Breast epithelium (tissue), 4 donors: Measurements from ENCODE around the gene ANKRD39. TPM values are rescaled to one million over a fixed set of nuclear protein-coding genes. Genes with fewer than 3 reads are reported as not detected.
"Not testable (repeated sequence)": the region's sequence is repeated elsewhere in the genome, so short reads cannot be mapped to it uniquely, and the experiment has no call there.

Experiments used
- DNase-seq, 2 donors: peaks; one replicate each; pipeline ENCODE4 v3.0.0-alpha.2; 2019; ENCODE audit warnings: low spot score in 2 of 2
- H3K27ac ChIP-seq, 2 donors: fragments of 200-600 bp; sonication (generic) in 1 of 2; one replicate each; pipeline ENCODE4 v1.5.1; 2016 to 2019; ENCODE audit warnings: mild to moderate bottlenecking in 1 of 2
- H3K27me3 ChIP-seq, 2 donors: fragments of 200-600 bp; sonication (generic) in 1 of 2; one replicate each; pipeline versions ENCODE4 v1.5.1 to v1.6.0; 2017 to 2019; ENCODE audit warnings: control low read depth in 1 of 2, mild to moderate bottlenecking in 1 of 2
- H3K36me3 ChIP-seq: fragments of 200-600 bp; one replicate; pipeline ENCODE4 v1.5.1; 2019
- H3K4me1 ChIP-seq, 2 donors: fragments of 200-600 bp; sonication (generic); one replicate each; pipeline ENCODE4 v1.5.1; 2016 to 2019; ENCODE audit warnings: control low read depth in 1 of 2
- H3K4me3 ChIP-seq, 3 donors: fragments of 200-600 bp; sonication (generic); 1 replicate in 2 of 3; 2 replicates in 1 of 3; pipeline ENCODE4 v1.5.1; 2016 to 2019; ENCODE audit warnings: mild to moderate bottlenecking in 3 of 3, moderate library complexity in 2 of 3
- H3K9me3 ChIP-seq, 2 donors: fragments of 200-600 bp; sonication (generic) in 1 of 2; one replicate each; pipeline ENCODE4 v1.5.1; 2016 to 2019; ENCODE audit warnings: control low read depth in 1 of 2
- POLR2A ChIP-seq: fragments of 450-650 bp; IDR thresholded peaks from one replicate; pipeline ENCODE4 v1.6.1; 2016; ENCODE audit warnings: antibody characterized with exemption, mild to moderate bottlenecking, moderate library complexity
- POLR2AphosphoS5 ChIP-seq, 3 donors: sonication (generic); formaldehyde crosslinking; IDR thresholded peaks; one replicate each; pipeline ENCODE4 v1.6.1; 2017; ENCODE audit warnings: antibody characterized with exemption in 3 of 3
- intact Hi-C: fragments of 100-400 bp; cut with DNase I; formaldehyde crosslinking; loops from one replicate; pipeline ENCODE4 v1.15.1; 2023; ENCODE audit warnings: low total_unique reads
- total RNA-seq, 3 donors: library from RNA; depleted of rRNA; stranded (reverse); fragments of >200 nt; gene quantifications; one replicate each; pipeline ENCODE4 v1.1.0, GENCODE V29; 2016
- TF ChIP-seq, protein P1 (sequence below), 3 donors: fragments of 450-650 bp; IDR thresholded peaks; one replicate each; pipeline ENCODE4 v1.5.1; 2016 to 2017; ENCODE audit warnings: antibody characterized with exemption in 3 of 3, mild to moderate bottlenecking in 3 of 3, moderate library complexity in 3 of 3

The ANKRD39 gene
- total RNA-seq, 3 donors from 2014 or later = 8.8 to 15.8 (median 9.2) TPM

DNA sequence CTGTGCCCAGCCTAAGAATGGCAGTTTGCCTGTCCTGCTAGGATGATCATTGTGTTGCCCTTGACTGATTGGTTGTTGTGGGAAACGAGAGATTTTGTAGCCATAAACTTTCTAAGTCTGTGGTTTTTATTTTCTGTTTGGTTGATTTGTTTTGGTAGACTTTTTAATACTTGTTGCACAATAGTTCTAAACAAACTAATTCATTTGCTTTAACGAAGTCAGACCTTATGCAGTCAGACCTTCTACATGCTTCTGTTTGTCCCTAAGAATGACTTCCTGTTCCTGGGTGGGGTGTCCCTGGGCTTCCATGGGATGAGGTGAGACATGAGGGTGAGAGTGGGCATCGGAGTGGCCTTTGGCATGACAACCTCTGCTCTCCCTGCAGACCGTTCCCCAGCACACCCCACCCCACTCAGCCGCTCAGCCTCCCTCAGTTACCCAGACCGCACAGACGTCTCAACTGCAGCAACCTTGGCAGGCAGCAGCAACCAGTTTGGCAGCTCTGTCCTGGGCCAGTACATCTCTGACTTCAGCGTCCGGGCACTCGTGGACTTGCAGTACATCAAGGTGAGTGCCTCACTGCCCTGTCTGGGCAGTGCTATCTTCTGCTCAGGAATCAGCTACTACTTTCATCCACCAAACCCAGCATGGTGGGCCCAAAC lies 49.5 kb downstream of the ANKRD39 start:
- H3K9me3 ChIP-seq = no peaks in the 10 kb centered on the region
- H3K4me3 ChIP-seq = no peak overlapping the region
- TF ChIP-seq POLR2A (no peak), POLR2AphosphoS5 (IDR thresholded peaks at IDR 0.05) (no peak)
- TF ChIP-seq, protein P1, sequence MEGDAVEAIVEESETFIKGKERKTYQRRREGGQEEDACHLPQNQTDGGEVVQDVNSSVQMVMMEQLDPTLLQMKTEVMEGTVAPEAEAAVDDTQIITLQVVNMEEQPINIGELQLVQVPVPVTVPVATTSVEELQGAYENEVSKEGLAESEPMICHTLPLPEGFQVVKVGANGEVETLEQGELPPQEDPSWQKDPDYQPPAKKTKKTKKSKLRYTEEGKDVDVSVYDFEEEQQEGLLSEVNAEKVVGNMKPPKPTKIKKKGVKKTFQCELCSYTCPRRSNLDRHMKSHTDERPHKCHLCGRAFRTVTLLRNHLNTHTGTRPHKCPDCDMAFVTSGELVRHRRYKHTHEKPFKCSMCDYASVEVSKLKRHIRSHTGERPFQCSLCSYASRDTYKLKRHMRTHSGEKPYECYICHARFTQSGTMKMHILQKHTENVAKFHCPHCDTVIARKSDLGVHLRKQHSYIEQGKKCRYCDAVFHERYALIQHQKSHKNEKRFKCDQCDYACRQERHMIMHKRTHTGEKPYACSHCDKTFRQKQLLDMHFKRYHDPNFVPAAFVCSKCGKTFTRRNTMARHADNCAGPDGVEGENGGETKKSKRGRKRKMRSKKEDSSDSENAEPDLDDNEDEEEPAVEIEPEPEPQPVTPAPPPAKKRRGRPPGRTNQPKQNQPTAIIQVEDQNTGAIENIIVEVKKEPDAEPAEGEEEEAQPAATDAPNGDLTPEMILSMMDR (IDR thresholded peaks at IDR 0.05) = no peak
- intact Hi-C loops = no loop called here
- no peak overlapping the region for H3K27ac ChIP-seq
- H3K4me1 ChIP-seq = no peaks in the 10 kb centered on the region
- peak; percentile 48 to 71 for DNase-seq
- no peaks in the 10 kb centered on the region for H3K36me3 ChIP-seq
- H3K27me3 ChIP-seq = no peaks in the 10 kb centered on the region

DNA sequence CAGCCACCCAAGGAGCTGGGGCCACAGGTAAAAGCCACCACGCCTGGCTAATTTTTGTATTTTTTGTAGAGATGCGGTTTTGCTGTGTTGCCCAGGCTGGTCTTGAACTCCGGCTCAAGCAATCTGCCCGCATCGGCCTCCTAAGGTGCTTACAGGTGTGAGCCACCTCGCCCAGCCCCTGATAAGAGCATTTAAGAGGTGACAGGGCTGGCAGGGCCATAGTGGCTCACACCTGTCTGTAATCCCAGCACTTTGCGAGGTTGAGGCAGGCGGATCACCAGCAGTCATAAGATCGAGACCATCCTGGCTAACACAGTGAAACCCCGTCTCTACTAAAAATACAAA lies 50.7 kb downstream of the ANKRD39 start:
- Histone ChIP-seq H3K9me3 (no peaks in the 10 kb centered on the region), H3K4me3 (no peak overlapping the region), H3K27me3 (no peaks in the 10 kb centered on the region), H3K27ac (peak overlapping the region in 1 of 2 donors; percentile 17), H3K36me3 (no peaks in the 10 kb centered on the region), H3K4me1 (no peaks in the 10 kb centered on the region)
- intact Hi-C loops = no loop called here
- no peak for DNase-seq
- TF ChIP-seq POLR2AphosphoS5 (IDR thresholded peaks at IDR 0.05) = no peak
- no peak for TF ChIP-seq POLR2A
- TF ChIP-seq, protein P1 (IDR thresholded peaks at IDR 0.05) = no peak

DNA sequence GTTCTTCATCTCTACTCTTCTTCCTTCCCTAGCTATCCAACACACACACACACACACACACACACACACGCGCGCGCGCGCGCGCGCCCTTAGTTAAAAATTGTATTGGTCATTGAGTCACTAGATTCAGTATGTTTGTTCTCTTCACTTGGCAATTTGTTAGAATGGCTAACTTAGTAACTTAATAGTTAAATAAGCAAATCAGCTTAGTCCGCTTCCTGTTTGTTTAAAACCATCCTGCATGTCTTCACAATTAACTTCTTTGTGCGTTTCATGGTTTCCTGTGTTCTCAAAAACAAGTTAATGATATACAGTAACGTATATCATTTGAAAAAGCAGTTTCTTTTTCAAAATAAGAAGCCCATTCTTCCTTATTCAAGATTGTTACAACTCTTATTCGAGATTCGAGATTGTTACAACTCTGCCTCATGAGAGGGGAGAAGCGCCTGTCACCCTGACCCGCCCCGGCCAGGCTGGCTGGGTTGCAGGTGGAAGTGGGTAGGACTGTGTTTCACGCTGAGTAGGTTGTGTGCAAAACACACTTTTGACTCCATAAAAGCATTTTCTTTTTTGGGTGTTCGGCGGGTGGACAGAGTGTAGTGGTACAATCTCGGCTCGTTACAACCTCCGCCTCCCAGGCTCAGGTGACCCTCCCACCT lies 51.2 kb downstream of the ANKRD39 start:
- H3K9me3 ChIP-seq = no peaks in the 10 kb centered on the region
- peak overlapping the region in 1 of 2 donors; percentile 17 for H3K27ac ChIP-seq
- no peaks in the 10 kb centered on the region for H3K36me3 ChIP-seq
- H3K27me3 ChIP-seq = no peaks in the 10 kb centered on the region
- no peaks in the 10 kb centered on the region for H3K4me1 ChIP-seq
- intact Hi-C loops = no loop called here
- DNase-seq = no peak
- no peak overlapping the region for H3K4me3 ChIP-seq
- TF ChIP-seq, protein P1 (IDR thresholded peaks at IDR 0.05) = no peak
- TF ChIP-seq POLR2AphosphoS5 (IDR thresholded peaks at IDR 0.05) (no peak), POLR2A (no peak)

DNA sequence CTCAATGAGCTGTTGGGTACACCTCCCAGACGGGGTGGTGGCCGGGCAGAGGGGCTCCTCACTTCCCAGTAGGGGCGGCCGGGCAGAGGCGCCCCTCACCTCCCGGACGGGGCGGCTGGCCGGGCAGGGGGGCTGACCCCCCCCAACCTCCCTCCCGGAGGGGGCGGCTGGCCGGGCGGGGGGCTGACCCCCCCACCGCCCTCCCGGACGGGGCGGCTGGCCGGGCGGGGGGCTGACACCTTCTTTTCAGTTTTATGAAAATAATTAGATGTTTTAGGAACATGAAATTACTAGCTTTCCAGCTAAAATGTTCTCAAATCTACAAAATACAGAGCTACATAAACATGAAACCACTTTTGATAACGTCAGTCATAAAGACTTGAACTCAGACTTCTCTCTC lies 51.9 kb downstream of the ANKRD39 start:
- H3K4me3 ChIP-seq, H3K4me1 ChIP-seq, H3K36me3 ChIP-seq, H3K27me3 ChIP-seq, H3K9me3 ChIP-seq, intact Hi-C loops, H3K27ac ChIP-seq, DNase-seq: not testable (repeated sequence)

DNA sequence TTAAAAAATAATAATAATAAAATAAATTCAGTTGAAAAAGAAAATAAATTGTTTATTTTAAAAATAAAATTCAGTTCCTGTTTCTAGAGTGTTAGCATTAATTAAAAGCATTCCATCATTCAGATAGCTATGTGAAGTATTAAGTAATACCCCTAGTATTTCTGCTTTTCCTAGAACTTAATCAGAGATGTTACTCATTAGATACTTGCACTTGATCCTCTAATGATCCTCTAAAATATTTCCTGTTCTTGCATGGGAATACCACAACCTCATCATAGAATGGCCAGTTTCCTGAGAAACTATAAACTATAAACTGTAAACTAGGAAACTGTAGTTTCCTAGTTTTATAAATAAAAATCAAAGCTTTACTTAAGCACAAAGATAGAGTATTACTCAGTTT lies 52.8 kb downstream of the ANKRD39 start:
- TF ChIP-seq, protein P1 (IDR thresholded peaks at IDR 0.05) = no peak
- TF ChIP-seq POLR2AphosphoS5 (IDR thresholded peaks at IDR 0.05) = no peak
- no peak for TF ChIP-seq POLR2A
- no peaks in the 10 kb centered on the region for H3K36me3 ChIP-seq
- no peak overlapping the region for H3K4me3 ChIP-seq
- H3K27me3 ChIP-seq = no peaks in the 10 kb centered on the region
- no peak overlapping the region for H3K27ac ChIP-seq
- intact Hi-C loops = no loop called here
- H3K4me1 ChIP-seq = no peaks in the 10 kb centered on the region
- no peak for DNase-seq
- no peaks in the 10 kb centered on the region for H3K9me3 ChIP-seq
